GM19025 (cell line): ENCODE data around the gene RYR3.

Experiments used
- ATAC-seq: cut with Tn5 transposase; IDR thresholded peaks from one replicate; pipeline ENCODE4 v1.9.1; 2021; ENCODE audit warnings: mild to moderate bottlenecking, low read depth, moderate library complexity; ENCODE audit not compliant: unreplicated experiment

The RYR3 gene

GRCh38 chr15:33310481-33311311 is at the start of gene RYR3:
Gene RYR3, plus strand, starts transcription at chr15:33310967. Its CDS starts 79 bp downstream, at chr15:33311046.
- ATAC-seq = no peak

GRCh38 chr15:33262306-33262705 is 48.5 kb upstream of the RYR3 start:
- ATAC-seq = no peak

- ATAC-seq = no peak
Observed at GRCh38 chr15:33277689-33278088, 33.1 kb upstream of the RYR3 start.

- no peak for ATAC-seq
Observed at GRCh38 chr15:33278816-33279612, 31.8 kb upstream of the RYR3 start.

- ATAC-seq = no peak
Observed at GRCh38 chr15:33279613-33280205, 31.1 kb upstream of the RYR3 start.

- no peak for ATAC-seq
Observed at GRCh38 chr15:33282226-33283020, 28.3 kb upstream of the RYR3 start.

- no peak for ATAC-seq
Observed at GRCh38 chr15:33283576-33283975, 27.2 kb upstream of the RYR3 start.

- no peak for ATAC-seq
Observed at GRCh38 chr15:33284336-33284735, 26.4 kb upstream of the RYR3 start.

GRCh38 chr15:33292717-33293307 is 18.0 kb upstream of the RYR3 start:
- no peak for ATAC-seq

GRCh38 chr15:33293713-33294334 is 16.9 kb upstream of the RYR3 start:
- no peak for ATAC-seq

- no peak for ATAC-seq
Observed at GRCh38 chr15:33296050-33296449, 14.7 kb upstream of the RYR3 start.

GRCh38 chr15:33296856-33297255 is 13.9 kb upstream of the RYR3 start:
- ATAC-seq = no peak

GRCh38 chr15:33298631-33299030 is 12.1 kb upstream of the RYR3 start:
- ATAC-seq = no peak

GRCh38 chr15:33304924-33305323 is 5.8 kb upstream of the RYR3 start:
- no peak for ATAC-seq

GRCh38 chr15:33309602-33310276 is 1.0 kb upstream of the RYR3 start:
- ATAC-seq = no peak

GRCh38 chr15:33311312-33311971 is 675 bp downstream of the RYR3 start:
- no peak for ATAC-seq

GRCh38 chr15:33313491-33313890 is 2.7 kb downstream of the RYR3 start:
- no peak for ATAC-seq

GRCh38 chr15:33314069-33314468 is 3.3 kb downstream of the RYR3 start:
- no peak for ATAC-seq

GRCh38 chr15:33315044-33315443 is 4.3 kb downstream of the RYR3 start:
- ATAC-seq = no peak
